Vagina (tissue), 2 donors: ENCODE measurements around the gene CR1.

ENCODE experiments used
- POLR2A ChIP-seq, 2 donors: fragments of 450-650 bp; IDR thresholded peaks; one replicate each; pipeline ENCODE4 v1.6.1; 2017; ENCODE audit warnings: antibody characterized with exemption in 2 of 2, mild to moderate bottlenecking in 2 of 2, moderate library complexity in 2 of 2
- POLR2AphosphoS5 ChIP-seq, 2 donors: sonication (generic); formaldehyde crosslinking; IDR thresholded peaks; one replicate each; pipeline ENCODE4 v1.9.0; 2017; ENCODE audit warnings: antibody characterized with exemption in 2 of 2, mild to moderate bottlenecking in 2 of 2, low read depth in 1 of 2; ENCODE audit not compliant: insufficient read depth in 1 of 2
- TF ChIP-seq, protein P1 (sequence below), 3 experiments: fragments of 450-650 bp in 2 of 3; fragments of 200-600 bp in 1 of 3; sonication (generic) in 1 of 3; IDR thresholded peaks; one replicate each; pipeline ENCODE4 v1.5.1; 2017 to 2019; ENCODE audit warnings: antibody characterized with exemption in 3 of 3, mild to moderate bottlenecking in 2 of 3, moderate library complexity in 2 of 3

- TF ChIP-seq POLR2AphosphoS5 (IDR thresholded peaks at IDR 0.05; ENCODE audit: insufficient read depth in 1 of 2, low read depth in 1 of 2) (no peak), POLR2A (IDR thresholded peaks at IDR 0.05) (no peak)
- TF ChIP-seq, protein P1, sequence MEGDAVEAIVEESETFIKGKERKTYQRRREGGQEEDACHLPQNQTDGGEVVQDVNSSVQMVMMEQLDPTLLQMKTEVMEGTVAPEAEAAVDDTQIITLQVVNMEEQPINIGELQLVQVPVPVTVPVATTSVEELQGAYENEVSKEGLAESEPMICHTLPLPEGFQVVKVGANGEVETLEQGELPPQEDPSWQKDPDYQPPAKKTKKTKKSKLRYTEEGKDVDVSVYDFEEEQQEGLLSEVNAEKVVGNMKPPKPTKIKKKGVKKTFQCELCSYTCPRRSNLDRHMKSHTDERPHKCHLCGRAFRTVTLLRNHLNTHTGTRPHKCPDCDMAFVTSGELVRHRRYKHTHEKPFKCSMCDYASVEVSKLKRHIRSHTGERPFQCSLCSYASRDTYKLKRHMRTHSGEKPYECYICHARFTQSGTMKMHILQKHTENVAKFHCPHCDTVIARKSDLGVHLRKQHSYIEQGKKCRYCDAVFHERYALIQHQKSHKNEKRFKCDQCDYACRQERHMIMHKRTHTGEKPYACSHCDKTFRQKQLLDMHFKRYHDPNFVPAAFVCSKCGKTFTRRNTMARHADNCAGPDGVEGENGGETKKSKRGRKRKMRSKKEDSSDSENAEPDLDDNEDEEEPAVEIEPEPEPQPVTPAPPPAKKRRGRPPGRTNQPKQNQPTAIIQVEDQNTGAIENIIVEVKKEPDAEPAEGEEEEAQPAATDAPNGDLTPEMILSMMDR (IDR thresholded peaks at IDR 0.05), result no peak
These were observed 176.7 kb downstream of the CR1 start for GRCh38 chr1:207672522-207673130.
